Astrocyte (in vitro differentiated cells and primary cell): ENCODE results near the gene SPO11. TPM values are rescaled to one million over a fixed set of nuclear protein-coding genes. Genes with fewer than 3 reads are reported as not detected.

Source experiments
- DNase-seq: peaks from one replicate; pipeline ENCODE4 v3.0.0-alpha.2; 2010; ENCODE audit warnings: low read depth
- FAIRE-seq: peaks from 2 replicates; lab custom pipeline; 2011; peaks lifted over from hg19 to GRCh38; lab: Jason Lieb, UNC
- H2AFZ ChIP-seq: 2 replicates; pipeline ENCODE4 v1.6.0; 2012; ENCODE audit warnings: low read depth, low read length, inconsistent platforms
- H3K27ac ChIP-seq: 2 replicates; pipeline ENCODE4 v1.5.1; 2011; ENCODE audit warnings: low read depth, low read length, inconsistent platforms
- H3K27me3 ChIP-seq: 2 replicates; pipeline ENCODE4 v1.6.0; 2011; ENCODE audit warnings: low read length, inconsistent platforms; ENCODE audit not compliant: insufficient read depth
- H3K36me3 ChIP-seq: 2 replicates; pipeline ENCODE4 v1.5.1; 2011; ENCODE audit warnings: low read length, inconsistent platforms; ENCODE audit not compliant: insufficient read depth
- H3K4me1 ChIP-seq: 2 replicates; pipeline ENCODE4 v1.5.1; 2011; ENCODE audit warnings: low read length, inconsistent platforms; ENCODE audit not compliant: insufficient read depth
- H3K4me2 ChIP-seq: 2 replicates; pipeline ENCODE4 v1.6.0; 2012; ENCODE audit warnings: low read length, inconsistent platforms
- H3K4me3 ChIP-seq: 2 replicates; pipeline ENCODE4 v1.5.1; 2011; ENCODE audit warnings: low read depth, mild to moderate bottlenecking, low read length, inconsistent platforms; ENCODE audit not compliant: insufficient read depth
- H3K79me2 ChIP-seq: 2 replicates; pipeline ENCODE4 v1.6.0; 2012; ENCODE audit warnings: mild to moderate bottlenecking, low read length, inconsistent platforms; ENCODE audit not compliant: insufficient read depth
- H3K9ac ChIP-seq: 2 replicates; pipeline ENCODE4 v1.6.0; 2012; ENCODE audit warnings: mild to moderate bottlenecking, low read length, inconsistent platforms
- H3K9me3 ChIP-seq: 2 replicates; pipeline ENCODE4 v1.5.1; 2012; ENCODE audit warnings: low read depth, mild to moderate bottlenecking, low read length, inconsistent platforms; ENCODE audit not compliant: insufficient read depth
- H4K20me1 ChIP-seq: 2 replicates; pipeline ENCODE4 v1.6.0; 2012; ENCODE audit warnings: low read length, inconsistent platforms; ENCODE audit not compliant: insufficient read depth
- H3K27ac Mint-ChIP-seq: one replicate; pipeline ENCODE4 v1.8.0; 2021; ENCODE audit warnings: mild to moderate bottlenecking, mixed read lengths; ENCODE audit not compliant: unreplicated experiment
- H3K27me3 Mint-ChIP-seq: one replicate; pipeline ENCODE4 v1.8.0; 2021; ENCODE audit warnings: low read depth, mixed read lengths; ENCODE audit not compliant: unreplicated experiment
- H3K36me3 Mint-ChIP-seq: one replicate; pipeline ENCODE4 v1.8.0; 2021; ENCODE audit warnings: low read depth, mixed read lengths; ENCODE audit not compliant: unreplicated experiment
- H3K4me1 Mint-ChIP-seq: one replicate; pipeline ENCODE4 v1.8.0; 2021; ENCODE audit warnings: low read depth, mixed read lengths; ENCODE audit not compliant: unreplicated experiment
- H3K4me3 Mint-ChIP-seq: one replicate; pipeline ENCODE4 v1.8.0; 2021; ENCODE audit warnings: mild to moderate bottlenecking, moderate library complexity, mixed read lengths; ENCODE audit not compliant: unreplicated experiment
- H3K9me3 Mint-ChIP-seq: one replicate; pipeline ENCODE4 v1.8.0; 2021; ENCODE audit warnings: mild to moderate bottlenecking, mixed read lengths; ENCODE audit not compliant: unreplicated experiment
- EZH2 ChIP-seq: IDR thresholded peaks from 2 replicates; pipeline ENCODE4 v1.6.1; 2012; ENCODE audit warnings: mild to moderate bottlenecking, low read length, inconsistent platforms; ENCODE audit not compliant: insufficient read depth
- total RNA-seq: library from RNA; stranded (reverse); gene quantifications from 2 replicates; pipeline ENCODE4 v1.2.1, GENCODE V29; 2021
- TF ChIP-seq, protein P1 (sequence below): IDR thresholded peaks from 2 replicates; pipeline ENCODE4 v1.5.1; 2011; ENCODE audit warnings: low read depth, mild to moderate bottlenecking, inconsistent platforms, low read length, moderate library complexity; ENCODE audit not compliant: insufficient read depth

The SPO11 gene
- total RNA-seq, 1 donor from 2014 or later: not detected

DNA sequence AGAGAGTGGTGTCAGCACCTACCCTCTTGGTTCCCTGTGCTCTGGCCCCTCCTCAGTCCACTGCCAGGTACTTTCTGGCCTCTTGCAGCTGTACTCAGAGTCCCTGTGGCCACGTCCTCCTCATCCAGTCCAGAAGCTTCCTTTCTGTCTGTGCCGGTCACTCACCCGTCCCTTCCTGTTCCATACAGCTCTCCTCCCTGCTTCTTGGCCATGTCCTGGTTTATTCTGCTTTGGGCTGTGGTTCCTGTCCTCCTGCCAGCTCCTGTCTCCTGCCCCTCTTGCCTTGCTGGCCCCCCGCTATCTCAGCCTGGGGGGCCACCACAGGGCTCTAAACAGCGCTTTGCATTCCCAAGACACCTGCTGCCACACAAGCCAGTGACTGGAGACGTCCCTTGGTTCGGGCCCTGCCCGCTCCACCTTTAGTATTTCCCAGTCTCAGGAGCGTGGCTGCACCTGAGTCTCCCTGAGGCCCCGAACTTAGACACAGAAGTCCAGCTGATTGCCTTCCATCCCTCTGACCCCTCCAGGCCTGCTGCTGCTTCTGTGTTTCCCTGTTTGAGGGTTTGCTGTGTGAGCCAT lies 46.1 kb downstream of the SPO11 start:
- Mint-ChIP-seq H3K9me3 (no peaks in the 10 kb centered on the region), H3K27me3 (no peaks in the 10 kb centered on the region), H3K27ac (no peak overlapping the region), H3K4me1 (no peaks in the 10 kb centered on the region), H3K36me3 (peaks cover 43% of the 10 kb centered on the region), H3K4me3 (peak overlapping the region; percentile 41)
- Histone ChIP-seq H3K9me3 (no peaks in the 10 kb centered on the region), H3K9ac (no peak overlapping the region), H3K27ac (no peak overlapping the region), H3K27me3 (no peaks in the 10 kb centered on the region), H3K4me1 (no peaks in the 10 kb centered on the region), H3K36me3 (peaks cover 39% of the 10 kb centered on the region), H3K4me2 (no peak overlapping the region), H2AFZ (no peak overlapping the region), H3K4me3 (no peak overlapping the region), H3K79me2 (no peaks in the 10 kb centered on the region), H4K20me1 (peaks cover 37% of the 10 kb centered on the region)
- DNase-seq: no peak
- no peak for FAIRE-seq
- TF ChIP-seq, protein P1, sequence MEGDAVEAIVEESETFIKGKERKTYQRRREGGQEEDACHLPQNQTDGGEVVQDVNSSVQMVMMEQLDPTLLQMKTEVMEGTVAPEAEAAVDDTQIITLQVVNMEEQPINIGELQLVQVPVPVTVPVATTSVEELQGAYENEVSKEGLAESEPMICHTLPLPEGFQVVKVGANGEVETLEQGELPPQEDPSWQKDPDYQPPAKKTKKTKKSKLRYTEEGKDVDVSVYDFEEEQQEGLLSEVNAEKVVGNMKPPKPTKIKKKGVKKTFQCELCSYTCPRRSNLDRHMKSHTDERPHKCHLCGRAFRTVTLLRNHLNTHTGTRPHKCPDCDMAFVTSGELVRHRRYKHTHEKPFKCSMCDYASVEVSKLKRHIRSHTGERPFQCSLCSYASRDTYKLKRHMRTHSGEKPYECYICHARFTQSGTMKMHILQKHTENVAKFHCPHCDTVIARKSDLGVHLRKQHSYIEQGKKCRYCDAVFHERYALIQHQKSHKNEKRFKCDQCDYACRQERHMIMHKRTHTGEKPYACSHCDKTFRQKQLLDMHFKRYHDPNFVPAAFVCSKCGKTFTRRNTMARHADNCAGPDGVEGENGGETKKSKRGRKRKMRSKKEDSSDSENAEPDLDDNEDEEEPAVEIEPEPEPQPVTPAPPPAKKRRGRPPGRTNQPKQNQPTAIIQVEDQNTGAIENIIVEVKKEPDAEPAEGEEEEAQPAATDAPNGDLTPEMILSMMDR: no peak
- TF ChIP-seq EZH2: no peak

DNA sequence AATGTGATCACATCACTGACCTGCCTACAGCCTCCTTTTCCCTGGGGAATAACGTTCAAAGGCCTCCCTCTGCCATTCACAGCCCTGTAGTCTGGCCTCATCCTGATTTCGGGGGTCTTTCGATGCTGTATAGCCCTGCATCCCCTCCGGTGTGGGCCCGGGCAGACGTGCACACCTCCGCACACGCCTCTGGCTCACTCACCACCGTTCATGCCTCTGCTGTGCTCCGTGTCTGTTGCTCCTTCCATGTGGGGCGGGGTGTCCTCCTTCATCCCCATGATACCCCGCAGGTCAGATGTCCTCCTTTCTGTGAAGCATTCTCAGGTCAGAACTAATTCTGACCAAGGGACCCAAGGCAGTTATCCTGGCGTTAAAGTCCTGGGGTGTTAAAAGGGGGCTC lies 47.7 kb downstream of the SPO11 start:
- Mint-ChIP-seq H3K9me3 (no peaks in the 10 kb centered on the region), H3K36me3 (peaks cover 29% of the 10 kb centered on the region)
- no peak for DNase-seq

DNA sequence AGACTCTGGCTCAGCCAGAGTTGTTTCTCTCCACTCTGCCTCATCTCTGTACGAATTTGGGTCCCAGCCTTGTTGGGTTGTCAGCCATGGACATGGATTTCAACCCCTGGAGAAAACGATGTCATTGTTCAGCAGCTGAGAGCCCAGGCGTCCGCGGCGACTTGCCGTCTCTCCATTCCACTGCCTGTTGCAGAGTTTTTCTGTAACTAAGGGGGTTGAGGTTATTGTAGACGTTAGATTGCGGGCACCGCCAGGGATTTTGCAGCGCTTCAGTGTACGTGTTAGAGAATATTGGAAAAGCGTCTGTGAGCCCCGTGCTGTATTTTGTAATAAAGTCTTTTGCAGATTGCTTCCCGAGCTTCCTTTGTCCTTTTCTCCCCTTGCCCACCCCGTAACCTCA lies 48.5 kb downstream of the SPO11 start:
- Histone ChIP-seq H3K79me2 (no peaks in the 10 kb centered on the region), H4K20me1 (peaks cover 37% of the 10 kb centered on the region), H3K4me2 (no peak overlapping the region), H3K9ac (no peak overlapping the region), H2AFZ (no peak overlapping the region), H3K27me3 (no peaks in the 10 kb centered on the region), H3K36me3 (peaks cover 31% of the 10 kb centered on the region), H3K4me3 (no peak overlapping the region), H3K4me1 (no peaks in the 10 kb centered on the region), H3K27ac (no peak overlapping the region), H3K9me3 (no peaks in the 10 kb centered on the region)
- Mint-ChIP-seq H3K36me3 (peaks cover 28% of the 10 kb centered on the region), H3K27ac (no peak overlapping the region), H3K27me3 (no peaks in the 10 kb centered on the region), H3K4me1 (no peaks in the 10 kb centered on the region), H3K9me3 (no peaks in the 10 kb centered on the region), H3K4me3 (no peak overlapping the region)
- no peak for FAIRE-seq
- DNase-seq: no peak
- no peak for TF ChIP-seq EZH2
- TF ChIP-seq, protein P1: no peak

More for the DNA sequence above, 47.7 kb downstream of the SPO11 start:
- Histone ChIP-seq H3K4me1 (no peaks in the 10 kb centered on the region), H3K9me3 (no peaks in the 10 kb centered on the region), H3K4me3 (no peak overlapping the region), H3K27me3 (no peaks in the 10 kb centered on the region), H3K79me2 (no peaks in the 10 kb centered on the region), H3K27ac (no peak overlapping the region), H2AFZ (no peak overlapping the region), H4K20me1 (peaks cover 37% of the 10 kb centered on the region), H3K9ac (no peak overlapping the region), H3K4me2 (no peak overlapping the region), H3K36me3 (peaks cover 31% of the 10 kb centered on the region)
- no peak for FAIRE-seq
- H3K27me3 Mint-ChIP-seq: no peaks in the 10 kb centered on the region
- TF ChIP-seq, protein P1: no peak
- TF ChIP-seq EZH2: no peak
- H3K4me3 Mint-ChIP-seq: no peak overlapping the region
- H3K4me1 Mint-ChIP-seq: no peaks in the 10 kb centered on the region
- H3K27ac Mint-ChIP-seq: no peak overlapping the region
